Sciatic nerve (tissue), 2 donors: ENCODE results near the gene LSAMP. TPM values are rescaled to one million over a fixed set of nuclear protein-coding genes. Genes with fewer than 3 reads are reported as not detected.

Experiments
- ATAC-seq: fragments of 200-7000 bp; cut with Tn5 transposase; one replicate; pipeline ENCODE4 v1.9.1; 2020; ENCODE audit warnings: mild to moderate bottlenecking, moderate library complexity
- DNase-seq: peaks from one replicate; pipeline ENCODE4 v3.0.0-alpha.2; 2020; ENCODE audit warnings: low spot score
- intact Hi-C: fragments of 100-400 bp; cut with DNase I; formaldehyde crosslinking; loops from one replicate; pipeline ENCODE4 v1.14.2; 2022
- total RNA-seq: library from RNA; stranded (reverse); fragmentation: NEBNext Ultra II Directional; extraction: Animal tissue kit (Norgen Biotek cat#: 25700); gene quantifications from one replicate; pipeline ENCODE4 v1.2.1, GENCODE V29; 2021
- donor health status: DM: no; HTN: no; CAD: no.
- donor health status: DM: no; HTN: no; CAD: no.

LSAMP gene
- total RNA-seq, 1 donor from 2014 or later = 5.3 TPM

GRCh38 chr3:116153174-116153573 is 292.1 kb downstream of the LSAMP start:
- DNase-seq (no peak), ATAC-seq (no peak)
- intact Hi-C loops = no loop called here

- ATAC-seq = no peak
- intact Hi-C loops = no loop called here
- DNase-seq = no peak
These were observed 294.6 kb downstream of the LSAMP start for GRCh38 chr3:116150655-116151167.

GRCh38 chr3:116148881-116149851 is 296.1 kb downstream of the LSAMP start:
- intact Hi-C loops = no loop called here
- ATAC-seq (peak; percentile 30), DNase-seq (no peak)

- DNase-seq (no peak), ATAC-seq (no peak)
- intact Hi-C loops = no loop called here
These were observed 299.7 kb downstream of the LSAMP start for GRCh38 chr3:116145613-116146012.

- DNase-seq (no peak), ATAC-seq (no peak)
- intact Hi-C loops = no loop called here
These were observed 303.6 kb downstream of the LSAMP start for GRCh38 chr3:116141724-116142123.

GRCh38 chr3:116140100-116140689 is 305.1 kb downstream of the LSAMP start:
- ATAC-seq = no peak
- intact Hi-C loops = no loop called here

GRCh38 chr3:116139641-116140040 is 305.6 kb downstream of the LSAMP start:
- DNase-seq = no peak
- ATAC-seq = no peak
- intact Hi-C loops = no loop called here

More at GRCh38 chr3:116140100-116140689, 305.1 kb downstream of the LSAMP start:
- no peak for DNase-seq

GRCh38 chr3:116135457-116136085 is 309.7 kb downstream of the LSAMP start:
- intact Hi-C loops = no loop called here
- DNase-seq = no peak
- peak; percentile 64 for ATAC-seq

- no peak for ATAC-seq
- intact Hi-C loops = no loop called here
- no peak for DNase-seq
These were observed 315.9 kb downstream of the LSAMP start for GRCh38 chr3:116129187-116129946.

GRCh38 chr3:116127464-116127863 is 317.8 kb downstream of the LSAMP start:
- ATAC-seq = no peak
- DNase-seq = no peak
- intact Hi-C loops = no loop called here

- DNase-seq (no peak), ATAC-seq (no peak)
- intact Hi-C loops = no loop called here
These were observed 321.1 kb downstream of the LSAMP start for GRCh38 chr3:116124166-116124565.

- DNase-seq (no peak), ATAC-seq (no peak)
- intact Hi-C loops = no loop called here
These were observed 326.7 kb downstream of the LSAMP start for GRCh38 chr3:116118475-116119169.

- ATAC-seq (no peak), DNase-seq (no peak)
- intact Hi-C loops = no loop called here
These were observed 330.7 kb downstream of the LSAMP start for GRCh38 chr3:116114586-116114985.

GRCh38 chr3:116112696-116113095 is 332.6 kb downstream of the LSAMP start:
- intact Hi-C loops = no loop called here
- DNase-seq (no peak), ATAC-seq (peak; percentile 50)

GRCh38 chr3:116111765-116112164 is 333.5 kb downstream of the LSAMP start:
- no peak for ATAC-seq
- no peak for DNase-seq
- intact Hi-C loops = no loop called here

GRCh38 chr3:116103868-116104530 is 341.3 kb downstream of the LSAMP start:
- ATAC-seq = no peak
- no peak for DNase-seq
- intact Hi-C loops = no loop called here

- intact Hi-C loops = no loop called here
- ATAC-seq (no peak), DNase-seq (no peak)
These were observed 343.2 kb downstream of the LSAMP start for GRCh38 chr3:116102037-116102436.

- intact Hi-C loops = no loop called here
- ATAC-seq = no peak
These were observed 348.1 kb downstream of the LSAMP start for GRCh38 chr3:116097226-116097625.

More at GRCh38 chr3:116097226-116097625, 348.1 kb downstream of the LSAMP start:
- DNase-seq = no peak
